GM19240 (cell line): ENCODE results near the gene MYH14.
A peak's percentile ranks its signal among the peaks of the same experiment; 100 is the strongest.

Experiments
- DNase-seq: peaks from one replicate; pipeline ENCODE4 v3.0.0; 2011; ENCODE audit warnings: low spot score; ENCODE audit not compliant: insufficient read length

Gene MYH14

GRCh38 chr19:50257141-50257540, 53.7 kb downstream of the MYH14 start:
- DNase-seq = no peak

GRCh38 chr19:50258918-50259372, 55.5 kb downstream of the MYH14 start:
- peak; percentile 22 for DNase-seq

GRCh38 chr19:50261446-50261970, 58.1 kb downstream of the MYH14 start:
- no peak for DNase-seq

GRCh38 chr19:50263176-50263575, 59.8 kb downstream of the MYH14 start:
- no peak for DNase-seq

GRCh38 chr19:50264483-50265186, 61.2 kb downstream of the MYH14 start:
- no peak for DNase-seq

- DNase-seq = no peak
Observed at GRCh38 chr19:50266041-50266440, 62.6 kb downstream of the MYH14 start.

- DNase-seq = no peak
Observed at GRCh38 chr19:50266896-50267295, 63.5 kb downstream of the MYH14 start.

GRCh38 chr19:50268041-50268440, 64.6 kb downstream of the MYH14 start:
- no peak for DNase-seq

GRCh38 chr19:50268501-50268900, 65.1 kb downstream of the MYH14 start:
- no peak for DNase-seq

- DNase-seq = no peak
Observed at GRCh38 chr19:50269653-50270052, 66.2 kb downstream of the MYH14 start.

GRCh38 chr19:50272263-50272897, 69.0 kb downstream of the MYH14 start:
- no peak for DNase-seq

GRCh38 chr19:50273821-50274220, 70.4 kb downstream of the MYH14 start:
- DNase-seq = no peak

GRCh38 chr19:50275577-50276368, 72.4 kb downstream of the MYH14 start:
- DNase-seq = no peak

GRCh38 chr19:50276370-50277063, 73.1 kb downstream of the MYH14 start:
- no peak for DNase-seq

GRCh38 chr19:50277966-50278580, 74.7 kb downstream of the MYH14 start:
- no peak for DNase-seq

- DNase-seq = no peak
Observed at GRCh38 chr19:50280074-50280473, 76.7 kb downstream of the MYH14 start.

- no peak for DNase-seq
Observed at GRCh38 chr19:50280983-50281382, 77.6 kb downstream of the MYH14 start.

- DNase-seq = no peak
Observed at GRCh38 chr19:50281491-50281890, 78.1 kb downstream of the MYH14 start.

- no peak for DNase-seq
Observed at GRCh38 chr19:50285833-50286232, 82.4 kb downstream of the MYH14 start.

- DNase-seq = no peak
Observed at GRCh38 chr19:50286443-50286842, 83.0 kb downstream of the MYH14 start.

GRCh38 chr19:50287331-50287730, 83.9 kb downstream of the MYH14 start:
- no peak for DNase-seq
